ENCODE results near the gene IL13.

The IL13 gene

DNA sequence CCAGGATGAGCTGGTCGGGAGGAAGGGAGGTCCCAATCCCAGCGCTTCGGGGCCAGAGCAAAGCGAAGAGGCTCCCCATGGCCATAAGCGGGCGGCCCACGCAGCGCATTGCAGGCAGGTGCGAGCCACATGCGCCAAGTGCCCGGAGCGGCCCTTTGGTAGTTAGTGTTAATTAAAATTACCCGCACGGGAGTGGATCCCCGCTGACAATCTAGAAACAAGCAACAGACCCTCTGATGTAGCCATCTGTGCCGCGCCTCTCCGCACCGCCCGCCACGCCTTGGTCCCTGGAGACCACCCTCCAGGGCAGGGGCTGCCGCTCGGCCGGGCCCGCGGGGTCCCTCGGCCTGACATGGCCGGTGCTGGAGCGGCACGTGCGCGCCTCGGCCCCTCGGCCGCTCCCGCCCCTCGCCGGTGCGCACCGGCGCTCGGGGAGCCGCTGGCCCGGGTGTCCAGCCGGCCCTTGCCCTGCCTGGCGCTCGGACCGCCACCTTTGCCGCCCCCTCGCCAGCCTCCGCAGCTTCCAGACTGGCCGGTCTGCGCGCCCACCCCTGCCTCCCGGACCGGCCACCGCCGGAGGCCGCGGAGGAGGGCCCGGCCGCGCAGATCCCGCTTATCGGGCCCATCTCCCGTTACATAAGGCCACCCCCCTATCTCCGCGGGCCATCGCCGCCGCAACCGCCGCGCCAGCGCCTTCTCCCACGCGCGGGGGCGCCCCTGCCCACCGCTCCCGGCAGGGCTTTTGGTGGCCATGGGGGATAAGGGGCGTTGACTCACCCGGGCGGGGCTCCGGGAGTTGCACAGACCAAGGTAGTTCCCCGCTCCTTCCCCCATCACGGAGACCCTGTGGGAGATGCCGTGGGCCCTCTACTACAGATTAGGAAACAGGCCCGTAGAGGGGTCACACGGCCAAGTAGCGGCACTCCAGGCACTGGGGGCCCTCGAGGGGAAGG is 1.9 kb upstream of the IL13 start:
- peak in 1 of 2 donors; percentile 27 for DNase-seq (ENCODE audit: low read depth in 2 of 2)

DNA sequence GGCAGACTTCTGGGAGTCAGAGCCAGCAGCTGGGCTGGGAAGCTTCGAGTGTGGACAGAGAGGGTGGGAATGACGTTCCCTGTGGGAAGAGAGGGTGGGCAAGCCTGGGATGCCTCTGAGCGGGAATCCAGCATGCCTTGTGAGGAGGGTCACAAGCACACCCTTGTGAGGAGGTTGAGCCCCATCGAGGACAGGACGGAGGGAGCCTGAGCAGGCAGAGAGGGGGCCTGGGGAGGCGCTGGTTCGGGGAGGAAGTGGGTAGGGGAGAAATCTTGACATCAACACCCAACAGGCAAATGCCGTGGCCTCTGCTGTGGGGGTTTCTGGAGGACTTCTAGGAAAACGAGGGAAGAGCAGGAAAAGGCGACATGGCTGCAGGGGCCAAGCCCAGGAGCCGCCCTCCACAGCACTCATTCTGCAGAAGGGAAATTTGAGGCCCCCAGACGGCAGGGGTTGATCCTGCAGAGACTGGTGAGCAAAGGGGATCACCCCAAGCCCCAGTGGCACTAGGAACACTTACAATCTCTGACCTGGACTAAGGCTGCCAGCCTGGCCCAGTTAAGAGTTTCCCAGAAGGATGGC is 1.1 kb upstream of the IL13 start:
- DNase-seq (ENCODE audit: low read depth in 2 of 2) = no peak

DNA sequence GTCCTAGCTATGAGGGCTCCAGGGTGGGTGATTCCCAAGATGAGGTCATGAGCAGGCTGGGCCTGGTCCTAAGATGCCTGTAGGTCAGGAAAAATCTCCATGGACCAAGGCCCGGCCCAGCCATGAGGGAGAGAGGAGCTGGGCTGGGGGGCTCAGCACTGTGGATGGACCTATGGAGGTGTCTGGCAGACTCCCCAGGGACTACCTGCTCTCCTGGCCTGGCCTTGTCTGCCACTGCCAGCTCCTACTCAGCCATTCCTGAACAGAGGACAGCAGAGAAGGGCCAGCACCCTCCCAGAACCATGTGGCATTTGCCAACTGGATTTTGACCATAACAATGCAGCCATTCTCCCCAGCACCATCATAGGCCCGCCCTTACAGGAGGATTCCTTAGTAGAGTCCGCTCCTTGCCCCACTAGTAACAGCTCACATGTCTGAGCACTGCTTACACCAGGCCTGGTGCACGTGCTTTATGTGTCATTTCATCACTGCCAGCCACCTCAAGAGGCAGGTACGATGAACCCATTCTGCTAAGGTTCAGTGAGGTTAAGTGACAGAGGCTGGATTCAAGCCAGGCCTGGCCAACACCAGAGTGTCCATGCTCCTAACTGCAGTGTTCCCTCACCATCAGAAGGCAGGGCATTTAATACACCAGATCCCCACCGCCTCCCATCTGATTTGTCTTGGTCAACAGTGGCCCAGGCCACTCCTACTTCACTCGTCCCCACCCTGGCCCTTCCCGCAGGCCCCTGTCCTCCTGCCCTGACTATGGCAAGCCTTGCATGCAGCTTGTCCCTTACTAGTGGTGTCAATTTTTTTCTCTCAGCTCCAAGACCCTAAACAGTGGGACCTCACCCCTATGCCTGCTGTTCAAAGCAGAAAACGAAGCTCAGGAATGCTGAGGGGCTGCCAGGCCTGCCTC is 669 bp downstream of the IL13 start:
- DNase-seq (ENCODE audit: low read depth in 2 of 2) = no peak

DNA sequence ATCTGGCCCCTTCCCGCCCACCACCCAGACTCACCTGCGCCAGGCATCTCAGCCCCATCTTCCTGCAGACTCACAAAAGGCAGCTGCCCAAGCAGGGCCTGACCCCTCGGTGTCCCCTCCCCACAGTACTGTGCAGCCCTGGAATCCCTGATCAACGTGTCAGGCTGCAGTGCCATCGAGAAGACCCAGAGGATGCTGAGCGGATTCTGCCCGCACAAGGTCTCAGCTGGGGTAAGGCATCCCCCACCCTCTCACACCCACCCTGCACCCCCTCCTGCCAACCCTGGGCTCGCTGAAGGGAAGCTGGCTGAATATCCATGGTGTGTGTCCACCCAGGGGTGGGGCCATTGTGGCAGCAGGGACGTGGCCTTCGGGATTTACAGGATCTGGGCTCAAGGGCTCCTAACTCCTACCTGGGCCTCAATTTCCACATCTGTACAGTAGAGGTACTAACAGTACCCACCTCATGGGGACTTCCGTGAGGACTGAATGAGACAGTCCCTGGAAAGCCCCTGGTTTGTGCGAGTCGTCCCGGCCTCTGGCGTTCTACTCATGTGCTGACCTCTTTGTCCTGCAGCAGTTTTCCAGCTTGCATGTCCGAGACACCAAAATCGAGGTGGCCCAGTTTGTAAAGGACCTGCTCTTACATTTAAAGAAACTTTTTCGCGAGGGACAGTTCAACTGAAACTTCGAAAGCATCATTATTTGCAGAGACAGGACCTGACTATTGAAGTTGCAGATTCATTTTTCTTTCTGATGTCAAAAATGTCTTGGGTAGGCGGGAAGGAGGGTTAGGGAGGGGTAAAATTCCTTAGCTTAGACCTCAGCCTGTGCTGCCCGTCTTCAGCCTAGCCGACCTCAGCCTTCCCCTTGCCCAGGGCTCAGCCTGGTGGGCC is 1.9 kb downstream of the IL13 start:
- DNase-seq (ENCODE audit: low read depth in 2 of 2) = no peak

DNA sequence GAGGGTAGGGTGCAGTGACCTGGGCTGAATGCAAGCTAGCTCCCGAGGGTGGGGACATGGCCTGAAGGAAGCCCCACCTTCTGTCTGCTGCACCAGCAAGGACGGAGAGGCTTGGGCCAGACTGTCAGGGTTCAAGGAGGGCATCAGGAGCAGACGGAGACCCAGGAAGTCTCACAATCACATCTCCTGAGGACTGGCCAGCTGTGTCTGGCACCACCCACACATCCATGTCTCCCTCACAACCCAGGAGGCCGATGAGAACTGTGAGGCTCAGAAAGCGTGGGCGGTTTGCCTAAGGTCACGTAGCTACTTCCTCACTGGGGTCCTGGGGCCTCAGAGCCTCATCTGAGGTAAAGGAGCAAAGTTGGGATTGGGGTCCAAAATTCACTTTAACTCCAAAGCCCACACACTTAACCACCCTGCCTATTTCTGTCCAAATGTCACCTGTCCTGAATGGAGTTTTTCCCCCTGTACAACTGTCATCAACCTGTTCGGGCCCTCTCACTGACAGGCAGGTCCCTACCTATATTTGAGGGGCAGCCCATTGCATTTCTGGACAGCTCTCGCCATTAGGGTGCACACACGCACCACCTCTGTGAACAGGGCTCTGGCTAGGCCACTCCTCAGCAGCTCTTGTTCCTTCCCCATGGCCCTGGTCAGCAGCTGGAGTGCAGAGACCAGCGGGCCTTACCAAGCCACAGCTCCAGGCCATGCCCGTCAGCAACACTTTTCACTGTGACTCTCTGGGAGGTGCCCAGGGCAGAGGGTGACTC is 3.4 kb downstream of the IL13 start:
- DNase-seq (ENCODE audit: low read depth in 2 of 2) = no peak

DNA sequence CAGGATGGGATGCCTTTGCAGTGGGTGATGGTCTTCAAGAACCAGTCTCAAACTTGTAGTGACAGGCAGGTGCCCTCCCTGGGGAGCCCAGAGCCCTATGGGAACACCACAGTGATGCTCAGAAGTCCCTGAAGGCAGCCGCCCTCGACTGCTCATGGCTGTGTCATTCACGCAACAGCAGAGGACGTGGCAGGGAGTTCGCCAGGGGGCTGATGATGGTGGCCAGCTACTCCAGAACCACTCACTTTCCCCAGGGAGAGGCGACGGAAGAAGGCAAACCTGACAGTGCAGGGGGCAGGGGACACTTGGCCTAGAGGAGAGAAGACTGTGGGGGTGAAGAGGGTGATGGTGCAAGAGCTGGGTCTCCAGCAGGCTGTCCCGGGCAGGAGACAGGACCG is 4.0 kb downstream of the IL13 start:
- DNase-seq (ENCODE audit: low read depth in 2 of 2) = no peak

DNA sequence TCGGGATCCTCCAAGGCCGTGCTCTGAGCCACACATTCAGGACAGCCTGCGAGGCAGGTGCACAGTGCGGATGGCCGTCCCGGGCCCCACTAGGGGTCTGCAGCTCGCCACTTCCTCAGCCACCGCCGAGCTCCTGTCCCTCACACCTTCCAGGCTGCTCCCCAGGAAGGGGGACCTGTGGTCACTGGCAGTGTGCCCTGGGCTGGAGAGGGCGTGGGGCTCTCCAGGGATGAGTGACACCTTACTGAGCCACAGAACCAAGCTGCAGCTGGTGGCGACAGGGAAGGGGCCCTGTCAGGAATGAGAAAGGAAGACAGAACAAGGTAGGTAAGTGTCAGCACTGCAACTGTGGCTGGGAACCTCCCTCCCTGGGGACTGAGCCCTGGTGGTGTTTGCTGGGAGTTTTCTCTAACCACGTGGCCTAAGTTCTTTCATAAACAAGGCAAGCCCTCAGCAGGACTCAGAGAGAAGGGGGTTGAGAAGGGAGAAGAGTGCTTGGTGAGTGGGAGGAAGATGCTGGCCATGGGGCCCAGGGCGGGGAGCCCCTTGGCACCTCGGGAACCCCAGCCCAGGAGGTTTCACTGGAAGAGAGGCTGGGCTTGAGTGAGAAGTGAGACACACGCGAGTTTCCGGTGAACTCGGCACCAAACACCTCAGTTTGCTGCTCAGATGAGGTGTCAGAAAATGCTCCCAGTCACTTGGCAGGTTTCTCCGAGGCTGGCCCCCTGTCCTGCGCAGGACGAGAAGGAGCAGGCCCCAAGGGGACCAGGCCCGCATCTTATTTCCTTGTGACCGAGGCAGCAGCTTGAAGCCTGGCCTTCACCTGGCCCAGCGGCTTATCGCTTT is 5.2 kb downstream of the IL13 start:
- DNase-seq (ENCODE audit: low read depth in 2 of 2) = no peak

DNA sequence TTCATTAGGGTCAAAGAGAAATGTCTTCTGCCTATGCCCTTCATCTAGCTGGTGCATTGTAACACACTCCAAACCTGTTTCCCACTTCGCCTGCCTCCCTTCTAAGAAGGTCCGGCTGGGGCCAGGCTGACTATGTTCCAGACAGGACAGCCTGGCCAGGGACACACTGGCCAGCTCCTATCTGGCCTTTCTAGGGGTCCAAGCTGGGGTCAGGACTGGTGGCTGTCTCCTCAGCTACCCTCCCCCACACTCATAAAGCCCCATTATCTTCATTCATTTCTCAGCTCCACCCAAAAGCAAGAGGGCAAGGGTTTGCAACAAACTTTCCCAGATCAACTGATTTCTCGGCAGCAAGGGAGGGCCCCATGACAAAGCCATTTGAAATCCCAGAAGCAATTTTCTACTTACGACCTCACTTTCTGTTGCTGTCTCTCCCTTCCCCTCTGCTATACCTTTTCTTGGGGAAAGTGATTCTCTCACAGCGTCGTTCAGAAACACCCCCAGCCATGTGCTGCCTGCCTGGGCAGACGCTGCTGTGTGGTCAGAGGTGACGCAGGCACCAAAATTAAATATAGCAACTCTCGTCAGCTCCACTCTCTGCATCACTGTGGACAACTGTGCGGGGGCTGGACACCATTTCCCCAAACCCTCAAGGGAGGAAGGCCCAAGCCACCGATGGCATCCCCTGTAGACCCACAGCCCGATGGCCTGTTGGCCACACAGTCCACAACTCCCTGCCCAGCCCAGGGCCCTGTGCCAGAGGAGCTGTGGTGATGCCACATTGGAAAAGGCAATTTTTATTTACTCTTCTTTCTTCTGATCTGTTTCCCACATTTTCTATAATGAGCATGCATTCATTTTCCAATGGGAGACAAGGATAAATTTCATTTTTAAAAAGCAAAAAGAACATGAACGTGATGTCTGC is 6.1 kb downstream of the IL13 start:
- DNase-seq (ENCODE audit: low read depth in 2 of 2) = no peak

DNA sequence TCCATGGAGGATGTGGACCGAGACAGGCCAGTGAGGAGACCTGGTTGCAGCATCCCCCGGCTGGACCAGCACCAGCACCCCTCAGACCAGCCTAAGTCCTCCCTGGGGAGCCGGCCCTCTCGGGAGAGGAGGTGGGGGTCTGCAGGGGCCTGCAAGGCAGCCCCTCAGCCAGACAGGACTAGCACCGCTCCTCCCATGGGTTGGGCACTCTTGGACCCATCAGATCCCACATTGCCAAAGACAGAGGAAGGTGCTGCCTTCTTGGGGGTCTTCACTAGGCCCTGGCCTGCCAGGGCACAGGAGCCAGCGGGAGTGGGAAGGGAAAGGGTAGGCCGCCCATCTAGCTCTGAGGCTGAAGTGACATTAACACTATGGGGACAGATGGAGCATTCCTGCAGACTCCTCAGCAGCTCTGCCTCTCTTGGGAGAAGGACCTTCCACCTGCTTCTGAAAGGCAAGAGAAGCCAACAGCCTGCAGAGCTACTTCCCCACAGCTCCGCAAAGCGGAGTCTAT is 6.8 kb downstream of the IL13 start:
- no peak for DNase-seq (ENCODE audit: low read depth in 2 of 2)

DNA sequence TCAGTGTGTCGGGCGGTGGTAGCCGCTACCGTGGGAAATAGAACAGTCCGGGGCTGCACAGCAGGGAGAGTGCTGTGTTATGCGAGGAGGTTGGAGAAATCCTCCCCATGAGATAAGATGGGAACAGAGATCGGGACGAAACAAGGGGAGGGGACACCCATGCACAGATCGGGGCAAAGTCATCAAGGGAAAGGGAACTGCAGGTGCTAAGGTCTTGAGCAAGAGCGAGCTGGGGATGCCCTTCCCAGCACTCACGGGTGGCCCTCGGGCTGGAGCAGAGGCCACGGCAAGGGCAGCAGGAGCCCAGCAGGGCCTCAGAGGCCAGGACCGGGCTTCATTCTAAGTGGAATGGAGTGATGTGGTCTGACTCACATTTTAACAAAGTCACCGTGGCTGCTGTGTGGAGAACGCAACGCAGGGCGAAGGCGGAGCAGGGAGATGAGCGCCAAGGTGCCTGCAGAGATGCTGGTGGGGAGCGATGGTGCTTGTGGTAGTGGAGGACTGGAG is 7.7 kb downstream of the IL13 start:
- no peak for DNase-seq (ENCODE audit: low read depth in 2 of 2)

DNA sequence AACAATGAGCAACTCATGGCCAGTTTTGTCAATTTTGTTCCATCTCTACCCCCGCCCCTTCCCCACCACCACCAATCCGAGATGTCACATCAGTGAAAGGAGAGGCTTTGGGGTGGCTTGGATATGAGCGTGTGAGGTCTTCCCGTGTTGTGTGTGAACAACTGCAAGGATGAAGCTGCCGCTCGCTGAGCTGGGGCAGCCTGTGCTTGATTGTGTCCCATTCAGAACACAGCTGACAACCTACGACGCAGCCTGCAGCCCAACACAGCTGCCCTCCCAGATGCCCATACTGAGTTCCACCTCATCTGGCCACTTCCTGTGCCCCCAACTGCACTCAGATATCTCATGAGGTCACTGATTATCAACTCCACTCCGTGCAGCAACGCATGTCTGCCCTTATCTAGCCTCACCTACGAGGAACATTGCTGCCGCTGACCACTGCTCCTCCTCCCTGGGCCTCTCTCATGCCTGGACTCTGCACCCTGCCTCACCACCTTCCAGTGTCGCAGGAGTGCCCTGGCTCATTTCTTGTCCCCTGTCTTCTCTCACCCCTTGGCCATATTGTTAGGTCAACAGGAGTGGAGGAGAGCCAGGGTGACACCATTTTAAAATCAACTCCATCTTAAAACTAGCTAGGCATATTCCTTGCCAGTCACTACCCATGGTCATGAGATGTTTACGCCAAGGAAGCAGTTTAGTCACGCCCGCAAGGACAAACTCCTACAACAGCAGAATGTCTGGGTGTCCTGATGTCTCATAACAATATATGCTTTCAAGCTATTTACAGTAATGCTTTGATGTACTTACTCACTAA is 8.5 kb downstream of the IL13 start:
- DNase-seq (ENCODE audit: low read depth in 2 of 2) = no peak

DNA sequence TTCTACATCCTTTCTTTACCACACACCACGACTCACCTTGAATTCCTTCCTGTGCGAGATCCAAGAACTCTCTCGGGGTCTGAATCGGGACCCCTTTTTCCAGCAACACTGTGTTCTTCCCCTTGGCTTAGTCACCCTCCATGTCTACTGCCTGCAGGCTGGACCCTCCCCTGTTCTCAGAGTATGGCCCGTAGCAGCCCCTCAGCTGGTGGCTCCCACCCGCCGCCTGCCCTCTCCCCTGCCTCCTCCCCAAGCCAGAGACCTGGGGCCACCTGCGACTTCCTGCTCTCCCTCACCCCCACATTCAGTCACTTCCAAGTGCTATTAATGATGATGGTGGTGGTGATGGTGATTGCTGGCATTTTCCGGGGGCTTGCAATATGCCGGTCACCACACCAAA is 9.3 kb downstream of the IL13 start:
- DNase-seq (ENCODE audit: low read depth in 2 of 2) = no peak

DNA sequence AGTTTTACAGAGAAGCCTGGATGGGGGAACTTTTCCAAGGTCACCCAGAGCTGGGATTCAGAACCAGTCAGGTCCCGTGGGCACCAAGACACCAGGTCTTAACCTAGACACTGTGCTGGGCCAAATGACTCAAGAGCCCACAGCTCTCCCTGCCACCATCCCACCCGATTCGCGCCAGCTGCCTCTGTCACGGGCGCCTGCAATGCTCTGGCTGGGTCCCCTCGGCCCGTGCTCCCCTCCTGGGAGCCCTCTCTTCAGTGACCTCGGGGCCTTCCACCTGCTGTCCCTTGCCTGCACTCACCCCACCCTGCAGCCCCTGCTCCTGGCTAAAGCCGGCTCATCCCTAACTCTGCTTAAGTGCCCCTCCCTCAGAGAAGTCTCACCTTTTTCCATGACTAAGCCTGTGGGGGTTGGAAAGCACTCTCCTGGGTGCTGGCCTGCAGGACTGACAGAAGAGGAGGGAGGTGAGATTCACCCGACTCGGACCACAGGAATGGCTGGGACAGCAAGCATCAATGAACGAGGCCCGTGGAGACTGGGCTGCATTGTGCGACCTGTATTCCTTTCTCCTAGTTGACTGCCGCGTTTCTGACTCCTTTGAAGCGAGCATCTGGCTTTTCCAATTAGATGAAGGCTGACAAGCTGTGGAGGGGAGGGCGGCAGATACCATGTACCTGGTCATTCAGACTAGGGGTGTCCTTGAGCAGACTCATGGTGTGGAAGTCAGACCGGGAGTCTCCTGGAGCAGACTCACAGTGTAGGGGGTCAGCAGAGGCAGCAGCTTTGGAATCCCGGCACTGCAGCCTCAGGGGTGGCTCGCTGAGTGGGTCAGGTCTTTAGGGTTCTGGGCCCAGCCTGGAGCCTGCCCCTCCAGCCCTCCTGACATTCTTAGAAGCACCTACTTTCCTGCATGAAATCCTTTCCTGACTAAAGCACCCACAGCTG is 10.1 kb downstream of the IL13 start:
- no peak for DNase-seq (ENCODE audit: low read depth in 2 of 2)

DNA sequence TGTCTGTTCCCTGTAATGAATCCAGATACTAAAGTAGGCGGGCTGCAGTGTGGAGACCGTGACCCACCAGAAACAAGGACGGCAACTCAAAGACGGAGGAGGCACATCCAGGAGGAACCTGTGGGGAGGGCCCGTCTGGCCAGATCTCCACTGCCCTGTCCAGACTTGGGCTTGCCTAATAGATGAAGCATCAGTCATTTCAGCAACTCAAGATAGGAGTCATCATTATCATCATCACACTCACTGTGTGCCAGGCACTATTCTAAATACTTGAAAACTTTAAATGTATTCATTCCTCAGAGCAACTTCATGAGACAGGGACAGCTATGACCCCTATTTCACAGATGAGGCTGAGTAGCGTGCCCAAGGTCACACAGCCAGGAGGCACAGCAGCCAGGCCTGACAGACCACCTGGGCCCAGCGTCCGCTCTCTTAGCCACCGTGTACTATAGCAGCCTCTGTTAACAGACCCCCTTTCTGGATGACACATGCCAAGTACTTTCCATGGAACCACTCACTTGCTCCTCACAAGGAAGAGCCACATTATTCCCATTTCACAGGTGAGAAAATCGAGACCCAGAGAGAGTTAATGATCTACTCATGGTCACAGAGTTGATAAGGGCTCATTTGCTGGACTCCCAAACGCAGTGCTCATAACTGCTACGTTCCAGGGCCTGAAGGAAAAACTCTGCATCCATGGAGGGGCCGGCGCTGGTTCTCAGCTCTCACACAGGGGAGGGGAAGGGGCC is 10.9 kb downstream of the IL13 start:
- no peak for DNase-seq (ENCODE audit: low read depth in 2 of 2)

DNA sequence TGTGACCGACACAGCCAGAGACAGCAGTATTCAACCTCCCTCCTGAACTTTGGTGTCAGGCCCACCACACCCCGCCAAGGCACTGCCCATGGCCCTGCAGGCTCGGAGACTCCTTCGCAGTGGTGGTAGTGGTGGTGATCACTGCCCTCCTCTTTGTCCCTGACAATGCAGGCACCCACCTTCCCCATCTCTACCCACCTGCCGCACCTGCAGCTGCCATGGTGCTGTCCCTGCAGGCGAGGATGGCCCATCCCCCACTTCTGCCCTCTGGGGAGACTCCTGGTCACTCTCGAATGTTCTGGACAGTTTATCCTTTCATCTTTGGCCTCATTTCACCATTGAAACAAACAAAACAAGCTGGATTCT is 11.5 kb downstream of the IL13 start:
- no peak for DNase-seq (ENCODE audit: low read depth in 2 of 2)

All from stimulated activated CD4-positive, alpha-beta T cell treated with anti-CD3 and anti-CD28 coated beads, Interleukin-1b, Interleukin-23, amount 100 ng/mL, for 1 hour (primary cell).